Measurements from ENCODE around the gene SLC27A3.

Gene SLC27A3

GRCh38 chr1:153776845-153777370 lies 1.7 kb downstream of the SLC27A3 start:
- H3K9me2 ChIP-seq (replicated peaks; ENCODE audit: control insufficient read depth, low read length), result no peaks in the 10 kb centered on the region
- no peak overlapping the region for H3K4me3 ChIP-seq (ENCODE audit: low read length)
- H3K4me2 ChIP-seq (ENCODE audit: low read length), result no peak overlapping the region

DNA sequence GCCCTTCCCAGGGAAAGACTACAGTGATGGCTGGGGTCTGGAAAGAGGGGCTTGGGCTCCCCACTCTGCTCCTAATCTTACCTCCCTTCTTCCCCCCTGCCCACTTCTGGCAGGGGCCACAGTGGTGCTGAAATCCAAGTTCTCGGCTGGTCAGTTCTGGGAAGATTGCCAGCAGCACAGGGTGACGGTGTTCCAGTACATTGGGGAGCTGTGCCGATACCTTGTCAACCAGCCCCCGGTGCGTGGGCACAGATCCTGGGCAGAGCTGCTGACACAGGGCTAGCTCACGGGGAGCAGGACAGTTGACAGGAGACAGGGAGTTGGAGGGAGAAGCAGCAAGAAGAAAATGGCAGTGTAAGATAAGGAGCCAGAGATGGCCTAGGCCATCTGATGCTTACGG lies 2.4 kb downstream of the SLC27A3 start:
- Histone ChIP-seq H3K4me1 (ENCODE audit: control insufficient read depth, low read length) (peaks cover 14% of the 10 kb centered on the region), H3K4me2 (ENCODE audit: low read length) (no peak overlapping the region), H3K9me2 (replicated peaks; ENCODE audit: control insufficient read depth, low read length) (no peaks in the 10 kb centered on the region), H3K4me3 (ENCODE audit: low read length) (no peak overlapping the region), H3K79me2 (ENCODE audit: control insufficient read depth, low read length) (no peaks in the 10 kb centered on the region), H3K9me3 (ENCODE audit: control insufficient read depth, insufficient read depth, low read length) (no peaks in the 10 kb centered on the region), H3K36me3 (ENCODE audit: control insufficient read depth, low read length) (peaks cover 17% of the 10 kb centered on the region), H3F3A (ENCODE audit: control insufficient read depth, insufficient read depth) (peaks cover 15% of the 10 kb centered on the region), H3K27me3 (ENCODE audit: control insufficient read depth, low read length) (no peaks in the 10 kb centered on the region), H4K20me1 (ENCODE audit: control insufficient read depth, insufficient read depth, low read depth, low read length) (no peaks in the 10 kb centered on the region), H3K27ac (ENCODE audit: low read depth, low read length) (no peak overlapping the region)
- TF ChIP-seq, protein P1, sequence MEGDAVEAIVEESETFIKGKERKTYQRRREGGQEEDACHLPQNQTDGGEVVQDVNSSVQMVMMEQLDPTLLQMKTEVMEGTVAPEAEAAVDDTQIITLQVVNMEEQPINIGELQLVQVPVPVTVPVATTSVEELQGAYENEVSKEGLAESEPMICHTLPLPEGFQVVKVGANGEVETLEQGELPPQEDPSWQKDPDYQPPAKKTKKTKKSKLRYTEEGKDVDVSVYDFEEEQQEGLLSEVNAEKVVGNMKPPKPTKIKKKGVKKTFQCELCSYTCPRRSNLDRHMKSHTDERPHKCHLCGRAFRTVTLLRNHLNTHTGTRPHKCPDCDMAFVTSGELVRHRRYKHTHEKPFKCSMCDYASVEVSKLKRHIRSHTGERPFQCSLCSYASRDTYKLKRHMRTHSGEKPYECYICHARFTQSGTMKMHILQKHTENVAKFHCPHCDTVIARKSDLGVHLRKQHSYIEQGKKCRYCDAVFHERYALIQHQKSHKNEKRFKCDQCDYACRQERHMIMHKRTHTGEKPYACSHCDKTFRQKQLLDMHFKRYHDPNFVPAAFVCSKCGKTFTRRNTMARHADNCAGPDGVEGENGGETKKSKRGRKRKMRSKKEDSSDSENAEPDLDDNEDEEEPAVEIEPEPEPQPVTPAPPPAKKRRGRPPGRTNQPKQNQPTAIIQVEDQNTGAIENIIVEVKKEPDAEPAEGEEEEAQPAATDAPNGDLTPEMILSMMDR (IDR thresholded peaks at IDR 0.05; ENCODE audit: low read depth, low read length, poor library complexity, severe bottlenecking), result no peak
- no peak for TF ChIP-seq EZH2phosphoT487 (IDR thresholded peaks at IDR 0.05; ENCODE audit: borderline replicate concordance, low read length)

More at GRCh38 chr1:153776845-153777370, 1.7 kb downstream of the SLC27A3 start:
- Histone ChIP-seq H3K79me2 (ENCODE audit: control insufficient read depth, low read length) (no peaks in the 10 kb centered on the region), H4K20me1 (ENCODE audit: control insufficient read depth, insufficient read depth, low read depth, low read length) (no peaks in the 10 kb centered on the region), H3K27ac (ENCODE audit: low read depth, low read length) (no peak overlapping the region), H3K27me3 (ENCODE audit: control insufficient read depth, low read length) (no peaks in the 10 kb centered on the region), H3K9me3 (ENCODE audit: control insufficient read depth, insufficient read depth, low read length) (no peaks in the 10 kb centered on the region), H3K4me1 (ENCODE audit: control insufficient read depth, low read length) (peaks cover 14% of the 10 kb centered on the region), H3F3A (ENCODE audit: control insufficient read depth, insufficient read depth) (peaks cover 15% of the 10 kb centered on the region), H3K36me3 (ENCODE audit: control insufficient read depth, low read length) (peaks cover 24% of the 10 kb centered on the region)
- no peak for TF ChIP-seq EZH2phosphoT487 (IDR thresholded peaks at IDR 0.05; ENCODE audit: borderline replicate concordance, low read length)
- TF ChIP-seq, protein P1 (IDR thresholded peaks at IDR 0.05; ENCODE audit: low read depth, low read length, poor library complexity, severe bottlenecking), result no peak

- H3K9me3 ChIP-seq (ENCODE audit: control insufficient read depth, insufficient read depth, low read length), result no peaks in the 10 kb centered on the region
- TF ChIP-seq, protein P1 (IDR thresholded peaks at IDR 0.05; ENCODE audit: low read depth, low read length, poor library complexity, severe bottlenecking), result no peak
- no peak for TF ChIP-seq EZH2phosphoT487 (IDR thresholded peaks at IDR 0.05; ENCODE audit: borderline replicate concordance, low read length)
- H3K36me3 ChIP-seq (ENCODE audit: control insufficient read depth, low read length), result peaks cover 11% of the 10 kb centered on the region
- no peaks in the 10 kb centered on the region for H3K27me3 ChIP-seq (ENCODE audit: control insufficient read depth, low read length)
- no peaks in the 10 kb centered on the region for H4K20me1 ChIP-seq (ENCODE audit: control insufficient read depth, insufficient read depth, low read depth, low read length)
- no peak overlapping the region for H3K4me2 ChIP-seq (ENCODE audit: low read length)
- H3K4me1 ChIP-seq (ENCODE audit: control insufficient read depth, low read length), result peaks cover 20% of the 10 kb centered on the region
- no peak overlapping the region for H3K27ac ChIP-seq (ENCODE audit: low read depth, low read length)
- H3K9me2 ChIP-seq (replicated peaks; ENCODE audit: control insufficient read depth, low read length), result no peaks in the 10 kb centered on the region
- no peaks in the 10 kb centered on the region for H3K79me2 ChIP-seq (ENCODE audit: control insufficient read depth, low read length)
- no peak overlapping the region for H3K4me3 ChIP-seq (ENCODE audit: low read length)
- H3F3A ChIP-seq (ENCODE audit: control insufficient read depth, insufficient read depth), result peaks cover 15% of the 10 kb centered on the region
Measured at GRCh38 chr1:153778051-153778823, 3.0 kb downstream of the SLC27A3 start.
